Uterus (tissue), 2 donors: ENCODE results near the gene KIF3C.

Experiments
- POLR2A ChIP-seq, 2 donors: fragments of 450-650 bp; IDR thresholded peaks; one replicate each; pipeline ENCODE4 v1.6.1; 2016; ENCODE audit warnings: antibody characterized with exemption in 2 of 2, mild to moderate bottlenecking in 1 of 2, moderate library complexity in 1 of 2
- TF ChIP-seq, protein P1 (sequence below), 4 experiments: fragments of 200-600 bp in 2 of 4; fragments of 450-650 bp in 2 of 4; sonication (generic) in 2 of 4; IDR thresholded peaks; one replicate each; pipeline ENCODE4 v1.5.1; 2016 to 2019; ENCODE audit warnings: antibody characterized with exemption in 4 of 4, mild to moderate bottlenecking in 2 of 4, moderate library complexity in 1 of 4

- TF ChIP-seq, protein P1, sequence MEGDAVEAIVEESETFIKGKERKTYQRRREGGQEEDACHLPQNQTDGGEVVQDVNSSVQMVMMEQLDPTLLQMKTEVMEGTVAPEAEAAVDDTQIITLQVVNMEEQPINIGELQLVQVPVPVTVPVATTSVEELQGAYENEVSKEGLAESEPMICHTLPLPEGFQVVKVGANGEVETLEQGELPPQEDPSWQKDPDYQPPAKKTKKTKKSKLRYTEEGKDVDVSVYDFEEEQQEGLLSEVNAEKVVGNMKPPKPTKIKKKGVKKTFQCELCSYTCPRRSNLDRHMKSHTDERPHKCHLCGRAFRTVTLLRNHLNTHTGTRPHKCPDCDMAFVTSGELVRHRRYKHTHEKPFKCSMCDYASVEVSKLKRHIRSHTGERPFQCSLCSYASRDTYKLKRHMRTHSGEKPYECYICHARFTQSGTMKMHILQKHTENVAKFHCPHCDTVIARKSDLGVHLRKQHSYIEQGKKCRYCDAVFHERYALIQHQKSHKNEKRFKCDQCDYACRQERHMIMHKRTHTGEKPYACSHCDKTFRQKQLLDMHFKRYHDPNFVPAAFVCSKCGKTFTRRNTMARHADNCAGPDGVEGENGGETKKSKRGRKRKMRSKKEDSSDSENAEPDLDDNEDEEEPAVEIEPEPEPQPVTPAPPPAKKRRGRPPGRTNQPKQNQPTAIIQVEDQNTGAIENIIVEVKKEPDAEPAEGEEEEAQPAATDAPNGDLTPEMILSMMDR (IDR thresholded peaks at IDR 0.05): no peak
- TF ChIP-seq POLR2A (IDR thresholded peaks at IDR 0.05): no peak
Measured at GRCh38 chr2:26001743-26002351, 19.6 kb upstream of the KIF3C start.
